Stimulated activated CD8-positive, alpha-beta memory T cell treated with anti-CD3 and anti-CD28 coated beads, Interleukin-7, amount 100 ng/mL, for 1 hour (primary cell): ENCODE results near the gene PEAK1.

Source experiments
- DNase-seq, 2 donors: peaks; one replicate each; pipeline ENCODE4 v3.0.0-alpha.2; 2020; ENCODE audit warnings: low read depth in 2 of 2

The PEAK1 gene

DNA sequence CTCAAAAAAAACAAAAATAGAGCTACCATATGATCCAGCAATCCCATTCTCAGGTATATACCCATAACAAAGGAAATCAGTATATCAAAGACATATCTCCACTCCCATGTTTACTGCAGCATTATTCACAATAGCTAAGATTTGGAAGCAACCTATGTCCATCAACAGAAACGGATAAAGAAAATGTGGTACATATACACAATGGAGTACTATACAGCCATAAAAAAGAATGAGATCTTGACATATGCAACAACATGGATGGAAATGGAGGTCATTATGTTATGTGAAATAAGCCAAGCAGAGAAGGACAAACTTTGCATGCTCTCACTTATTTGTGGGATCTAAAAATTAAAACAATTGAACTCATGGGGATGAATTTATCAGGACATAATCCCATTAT, 19.6 kb downstream of the PEAK1 start:
- DNase-seq = no peak

GRCh38 chr15:77398927-77399326, 21.0 kb downstream of the PEAK1 start:
- no peak for DNase-seq

GRCh38 chr15:77396692-77397091, 23.2 kb downstream of the PEAK1 start:
- DNase-seq = no peak

DNA sequence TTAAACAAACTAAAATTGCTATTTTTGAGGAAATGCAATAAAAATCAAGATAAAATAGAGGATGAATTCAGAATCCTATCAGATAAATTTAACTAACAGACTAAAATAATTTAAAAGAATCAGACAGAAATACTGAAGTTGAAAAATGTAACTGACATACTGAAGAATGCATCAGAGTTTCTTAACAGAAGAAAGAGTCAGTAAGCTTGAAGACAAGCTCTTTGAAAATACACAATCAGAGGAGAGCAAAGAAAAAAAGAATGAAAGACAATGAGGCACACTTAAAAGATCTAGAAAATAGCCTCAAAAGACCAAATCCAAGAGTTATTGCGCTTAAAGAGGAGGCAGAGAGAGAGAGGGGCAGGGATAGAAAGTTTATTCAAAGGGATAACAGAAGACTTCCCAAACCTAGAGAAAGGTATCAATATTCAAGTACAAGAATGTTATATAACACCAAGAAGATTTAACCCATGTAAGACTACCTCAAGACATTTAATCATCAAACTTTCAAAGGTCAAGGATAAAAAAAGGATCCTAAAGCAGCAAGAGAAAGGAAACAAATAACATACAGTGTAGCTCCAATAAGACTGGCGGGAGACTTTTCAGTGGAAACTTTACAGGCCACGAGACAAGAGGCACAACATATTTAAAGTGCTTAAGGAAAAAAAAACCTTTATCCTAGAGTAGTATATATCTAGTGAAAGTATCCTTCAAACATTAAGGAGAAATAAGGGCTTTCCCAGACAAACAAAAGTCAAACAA, 24.7 kb downstream of the PEAK1 start:
- no peak for DNase-seq

DNA sequence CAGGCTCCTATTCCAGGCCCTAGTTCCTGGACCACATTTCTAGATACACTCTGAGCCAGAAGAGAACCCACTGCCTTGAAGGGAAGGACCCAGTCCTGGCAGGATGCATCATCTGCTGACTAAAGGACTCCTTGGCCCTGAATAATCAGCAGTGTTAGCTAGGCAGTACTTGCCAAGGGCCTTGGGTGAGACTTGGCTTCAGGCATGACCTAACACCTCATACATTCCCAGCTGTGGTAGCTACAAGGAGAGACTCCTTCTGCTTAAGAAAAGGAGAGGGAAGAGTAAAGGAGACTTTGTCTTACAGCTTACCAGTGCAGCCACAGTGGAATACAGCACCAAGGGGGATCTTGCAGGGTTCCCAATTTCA, 26.4 kb downstream of the PEAK1 start:
- no peak for DNase-seq

GRCh38 chr15:77392762-77393470, 27.0 kb downstream of the PEAK1 start:
- no peak for DNase-seq

DNA sequence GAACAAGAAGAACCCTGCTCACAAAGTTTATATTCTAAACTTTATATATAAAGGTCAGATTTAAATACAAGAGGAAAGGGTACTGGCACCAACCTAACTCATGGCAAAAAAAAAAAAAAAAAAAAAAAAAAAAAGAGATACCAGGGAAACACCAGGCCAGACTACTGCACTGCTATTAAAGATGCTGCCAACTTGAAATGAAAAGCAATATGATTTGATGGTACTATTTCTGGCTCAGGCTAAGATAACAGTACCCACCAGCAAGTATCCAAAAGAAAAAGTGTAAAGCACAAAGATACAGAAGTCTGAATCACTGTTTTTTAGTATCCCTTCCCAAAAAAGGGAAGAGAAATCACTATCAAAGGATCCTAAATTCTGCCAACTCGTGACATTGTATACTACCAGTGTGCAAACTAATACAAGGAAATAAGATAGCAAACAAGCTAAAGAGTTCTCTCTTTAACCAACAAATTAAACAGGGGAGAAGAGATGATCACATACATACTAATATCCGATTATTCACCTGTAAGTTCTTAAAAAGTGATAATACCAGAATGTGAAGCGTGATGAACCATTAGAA, 28.4 kb downstream of the PEAK1 start:
- DNase-seq = no peak

GRCh38 chr15:77387365-77388105, 32.4 kb downstream of the PEAK1 start:
- DNase-seq = no peak

DNA sequence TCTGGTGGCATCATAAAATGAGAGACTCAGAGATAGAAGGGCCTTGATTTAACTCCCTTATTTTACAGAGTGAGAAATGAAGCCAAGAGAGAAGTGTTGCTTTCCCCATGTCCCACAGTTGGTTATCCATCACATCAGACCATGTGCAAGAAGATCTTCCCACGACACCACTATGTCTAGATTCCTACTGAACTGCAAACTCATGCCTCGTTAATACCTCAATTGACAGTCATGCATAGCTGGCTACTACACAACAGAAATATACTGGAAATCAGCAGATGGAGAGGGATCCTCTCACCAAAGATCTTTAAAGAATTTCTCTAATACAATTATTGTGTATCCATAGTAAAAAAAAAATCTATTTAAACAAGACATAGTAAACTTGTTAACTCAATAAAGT, 33.3 kb downstream of the PEAK1 start:
- DNase-seq = no peak

DNA sequence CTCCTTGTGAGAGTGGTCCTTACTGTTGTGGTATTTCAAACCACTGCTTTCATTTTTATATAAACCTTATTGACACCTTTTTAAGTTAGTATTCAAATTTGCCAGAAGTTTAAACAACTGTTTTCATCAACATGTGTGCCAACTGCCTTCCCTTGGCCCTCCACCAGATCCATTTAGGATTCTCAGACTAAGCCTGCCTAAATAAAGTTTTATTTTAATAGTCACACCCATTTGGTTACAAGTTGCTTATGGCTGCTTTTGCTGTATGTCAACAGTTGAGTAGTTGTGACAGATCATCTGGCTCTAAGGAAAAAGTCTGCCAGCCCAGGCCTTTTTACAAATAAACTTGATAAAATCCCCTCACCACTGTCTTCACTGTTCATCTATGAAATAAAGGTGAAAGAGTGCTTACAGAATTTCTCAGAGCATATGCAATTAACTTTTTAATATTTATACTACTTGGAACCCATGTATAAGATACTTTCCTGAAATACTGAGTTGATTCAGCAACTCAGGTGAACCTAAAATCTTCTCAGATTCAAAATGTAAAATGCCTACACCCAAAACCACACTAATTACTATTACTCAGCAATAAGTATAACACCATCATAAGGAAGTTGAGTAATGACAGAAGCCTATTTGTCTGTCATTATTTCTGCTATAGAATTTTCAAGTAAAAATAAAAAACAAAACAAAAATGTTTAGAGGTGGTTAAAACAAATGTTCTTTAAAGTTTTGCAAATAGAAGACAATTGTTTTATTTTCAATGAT, 35.1 kb downstream of the PEAK1 start:
- DNase-seq = no peak

GRCh38 chr15:77384086-77384485, 35.8 kb downstream of the PEAK1 start:
- no peak for DNase-seq

DNA sequence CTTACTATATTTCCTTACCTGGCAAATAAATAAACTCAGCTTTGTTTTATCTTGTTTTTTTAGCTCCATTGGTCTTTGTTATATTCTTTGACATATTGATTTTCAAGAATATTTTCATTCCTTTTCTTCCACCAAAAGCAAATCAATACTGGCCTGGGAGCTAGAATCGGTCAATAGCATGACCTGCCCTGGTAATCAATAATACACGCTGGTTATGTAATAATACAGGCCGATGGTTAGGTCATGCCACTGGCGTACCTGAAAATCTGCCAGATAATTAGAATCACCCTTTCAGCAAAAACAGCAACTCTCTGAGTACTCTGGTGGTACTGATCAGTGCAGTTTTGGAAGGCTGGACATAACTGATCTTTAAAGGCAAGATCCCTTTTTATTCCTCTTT, 39.9 kb downstream of the PEAK1 start:
- DNase-seq = no peak

- DNase-seq = no peak
These were observed 43.1 kb downstream of the PEAK1 start for GRCh38 chr15:77376770-77377169.

DNA sequence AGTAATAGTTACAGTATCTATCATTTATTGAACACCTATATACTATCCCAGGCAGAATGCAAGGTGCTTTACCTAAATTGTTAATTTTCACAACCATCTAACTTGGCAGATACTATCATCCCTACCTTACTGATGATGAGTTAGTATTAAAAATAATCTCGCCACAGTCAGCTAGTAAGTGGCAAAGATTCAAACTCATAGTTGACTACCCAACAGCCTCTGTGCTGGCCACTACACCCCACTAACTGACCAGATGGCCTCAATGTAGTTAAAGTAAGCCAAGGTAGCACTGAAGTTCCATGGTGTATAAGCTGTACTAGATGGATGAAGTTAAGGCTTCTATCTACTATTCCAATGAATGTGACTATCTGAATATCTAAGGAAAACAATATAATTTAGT, 44.8 kb downstream of the PEAK1 start:
- no peak for DNase-seq

- DNase-seq = no peak
These were observed 46.5 kb downstream of the PEAK1 start for GRCh38 chr15:77373441-77373840.

GRCh38 chr15:77371850-77372563, 47.9 kb downstream of the PEAK1 start:
- DNase-seq = no peak

GRCh38 chr15:77370580-77370979, 49.3 kb downstream of the PEAK1 start:
- DNase-seq = no peak

DNA sequence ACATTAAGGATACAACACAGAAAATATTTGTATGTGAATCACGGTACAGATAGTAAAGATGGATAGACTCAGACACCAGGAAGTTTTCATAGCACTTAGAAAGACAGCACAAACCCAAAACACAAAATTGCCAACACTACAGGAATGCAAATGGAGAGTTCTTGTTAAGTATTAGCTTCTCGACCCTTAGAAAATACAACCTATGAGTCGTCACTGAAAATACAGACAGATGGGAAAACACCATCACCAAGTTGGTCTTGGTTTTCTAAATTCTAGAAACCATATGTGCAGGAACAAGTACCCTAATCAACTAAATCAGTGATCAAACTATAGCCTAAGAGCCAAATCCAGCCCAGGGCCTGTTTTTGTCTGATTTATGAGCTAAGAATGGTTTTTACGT, 50.7 kb downstream of the PEAK1 start:
- DNase-seq = no peak

GRCh38 chr15:77367631-77368030, 52.3 kb downstream of the PEAK1 start:
- no peak for DNase-seq

DNA sequence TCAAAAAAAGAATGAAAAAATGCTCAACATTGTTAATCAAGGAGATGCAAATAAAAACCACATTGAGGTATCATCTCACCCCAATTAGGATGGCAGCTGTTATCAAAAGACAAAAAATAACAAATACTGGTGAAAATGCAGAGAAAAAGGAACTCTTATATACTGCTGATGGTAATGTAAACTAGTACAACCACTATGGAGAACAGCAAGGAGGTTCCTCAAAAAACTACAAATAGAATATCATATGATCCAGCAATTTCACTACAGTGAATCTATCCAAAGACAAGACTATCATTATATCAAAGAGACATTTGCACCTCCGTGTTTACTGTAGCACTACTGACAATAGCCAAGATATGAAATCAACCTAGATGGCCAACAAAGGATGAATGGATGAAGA, 58.4 kb downstream of the PEAK1 start:
- no peak for DNase-seq
